Astrocyte (in vitro differentiated cells and primary cell): ENCODE measurements around the gene CD200R1L. TPM values are rescaled to one million over a fixed set of nuclear protein-coding genes. Genes with fewer than 3 reads are reported as not detected.

Experiments
- DNase-seq: peaks from one replicate; pipeline ENCODE4 v3.0.0-alpha.2; 2010; ENCODE audit warnings: low read depth
- FAIRE-seq: peaks from 2 replicates; lab custom pipeline; 2011; peaks lifted over from hg19 to GRCh38; lab: Jason Lieb, UNC
- H2AFZ ChIP-seq: 2 replicates; pipeline ENCODE4 v1.6.0; 2012; ENCODE audit warnings: low read depth, low read length, inconsistent platforms
- H3K27ac ChIP-seq: 2 replicates; pipeline ENCODE4 v1.5.1; 2011; ENCODE audit warnings: low read depth, low read length, inconsistent platforms
- H3K27me3 ChIP-seq: 2 replicates; pipeline ENCODE4 v1.6.0; 2011; ENCODE audit warnings: low read length, inconsistent platforms; ENCODE audit not compliant: insufficient read depth
- H3K36me3 ChIP-seq: 2 replicates; pipeline ENCODE4 v1.5.1; 2011; ENCODE audit warnings: low read length, inconsistent platforms; ENCODE audit not compliant: insufficient read depth
- H3K4me1 ChIP-seq: 2 replicates; pipeline ENCODE4 v1.5.1; 2011; ENCODE audit warnings: low read length, inconsistent platforms; ENCODE audit not compliant: insufficient read depth
- H3K4me2 ChIP-seq: 2 replicates; pipeline ENCODE4 v1.6.0; 2012; ENCODE audit warnings: low read length, inconsistent platforms
- H3K4me3 ChIP-seq: 2 replicates; pipeline ENCODE4 v1.5.1; 2011; ENCODE audit warnings: low read depth, mild to moderate bottlenecking, low read length, inconsistent platforms; ENCODE audit not compliant: insufficient read depth
- H3K79me2 ChIP-seq: 2 replicates; pipeline ENCODE4 v1.6.0; 2012; ENCODE audit warnings: mild to moderate bottlenecking, low read length, inconsistent platforms; ENCODE audit not compliant: insufficient read depth
- H3K9ac ChIP-seq: 2 replicates; pipeline ENCODE4 v1.6.0; 2012; ENCODE audit warnings: mild to moderate bottlenecking, low read length, inconsistent platforms
- H3K9me3 ChIP-seq: 2 replicates; pipeline ENCODE4 v1.5.1; 2012; ENCODE audit warnings: low read depth, mild to moderate bottlenecking, low read length, inconsistent platforms; ENCODE audit not compliant: insufficient read depth
- H4K20me1 ChIP-seq: 2 replicates; pipeline ENCODE4 v1.6.0; 2012; ENCODE audit warnings: low read length, inconsistent platforms; ENCODE audit not compliant: insufficient read depth
- H3K27ac Mint-ChIP-seq: one replicate; pipeline ENCODE4 v1.8.0; 2021; ENCODE audit warnings: mild to moderate bottlenecking, mixed read lengths; ENCODE audit not compliant: unreplicated experiment
- H3K27me3 Mint-ChIP-seq: one replicate; pipeline ENCODE4 v1.8.0; 2021; ENCODE audit warnings: low read depth, mixed read lengths; ENCODE audit not compliant: unreplicated experiment
- H3K36me3 Mint-ChIP-seq: one replicate; pipeline ENCODE4 v1.8.0; 2021; ENCODE audit warnings: low read depth, mixed read lengths; ENCODE audit not compliant: unreplicated experiment
- H3K4me1 Mint-ChIP-seq: one replicate; pipeline ENCODE4 v1.8.0; 2021; ENCODE audit warnings: low read depth, mixed read lengths; ENCODE audit not compliant: unreplicated experiment
- H3K4me3 Mint-ChIP-seq: one replicate; pipeline ENCODE4 v1.8.0; 2021; ENCODE audit warnings: mild to moderate bottlenecking, moderate library complexity, mixed read lengths; ENCODE audit not compliant: unreplicated experiment
- H3K9me3 Mint-ChIP-seq: one replicate; pipeline ENCODE4 v1.8.0; 2021; ENCODE audit warnings: mild to moderate bottlenecking, mixed read lengths; ENCODE audit not compliant: unreplicated experiment
- CTCF ChIP-seq: IDR thresholded peaks from 2 replicates; pipeline ENCODE4 v1.5.1; 2011; ENCODE audit warnings: low read depth, mild to moderate bottlenecking, inconsistent platforms, low read length, moderate library complexity; ENCODE audit not compliant: insufficient read depth
- EZH2 ChIP-seq: IDR thresholded peaks from 2 replicates; pipeline ENCODE4 v1.6.1; 2012; ENCODE audit warnings: mild to moderate bottlenecking, low read length, inconsistent platforms; ENCODE audit not compliant: insufficient read depth
- total RNA-seq: library from RNA; stranded (reverse); gene quantifications from 2 replicates; pipeline ENCODE4 v1.2.1, GENCODE V29; 2021

The CD200R1L gene
- total RNA-seq, 1 donor from 2014 or later: not detected

- H3K27ac ChIP-seq: no peak overlapping the region
- peaks cover 3% of the 10 kb centered on the region for H3K4me1 ChIP-seq
- Mint-ChIP-seq H3K27ac (no peak overlapping the region), H3K36me3 (no peaks in the 10 kb centered on the region), H3K27me3 (no peaks in the 10 kb centered on the region), H3K9me3 (no peaks in the 10 kb centered on the region), H3K4me1 (peaks cover 10% of the 10 kb centered on the region), H3K4me3 (no peak overlapping the region)
- no peak overlapping the region for H3K9ac ChIP-seq
- DNase-seq (peak; percentile 90), FAIRE-seq (peak; percentile 37)
- no peaks in the 10 kb centered on the region for H3K27me3 ChIP-seq
- no peaks in the 10 kb centered on the region for H3K36me3 ChIP-seq
- peak overlapping the region; percentile 3 for H3K4me2 ChIP-seq
- TF ChIP-seq EZH2: no peak
- no peak for TF ChIP-seq CTCF
- H3K79me2 ChIP-seq: no peaks in the 10 kb centered on the region
- no peaks in the 10 kb centered on the region for H4K20me1 ChIP-seq
- H3K9me3 ChIP-seq: no peaks in the 10 kb centered on the region
- no peak overlapping the region for H3K4me3 ChIP-seq
- H2AFZ ChIP-seq: no peak overlapping the region
Measured at GRCh38 chr3:112786002-112786590, 60.6 kb downstream of the CD200R1L start.

GRCh38 chr3:112785321-112786001, 61.2 kb downstream of the CD200R1L start:
- TF ChIP-seq EZH2: no peak
- TF ChIP-seq CTCF: no peak
- Histone ChIP-seq H3K36me3 (no peaks in the 10 kb centered on the region), H3K79me2 (no peaks in the 10 kb centered on the region), H4K20me1 (no peaks in the 10 kb centered on the region), H2AFZ (no peak overlapping the region), H3K9me3 (no peaks in the 10 kb centered on the region), H3K4me1 (peaks cover 3% of the 10 kb centered on the region), H3K4me3 (no peak overlapping the region), H3K27ac (no peak overlapping the region), H3K4me2 (no peak overlapping the region), H3K9ac (no peak overlapping the region), H3K27me3 (no peaks in the 10 kb centered on the region)
- Mint-ChIP-seq H3K4me3 (no peak overlapping the region), H3K4me1 (peaks cover 12% of the 10 kb centered on the region), H3K27ac (no peak overlapping the region), H3K9me3 (no peaks in the 10 kb centered on the region), H3K36me3 (no peaks in the 10 kb centered on the region), H3K27me3 (no peaks in the 10 kb centered on the region)
- FAIRE-seq (no peak), DNase-seq (no peak)

- no peaks in the 10 kb centered on the region for H3K79me2 ChIP-seq
- H3K4me2 ChIP-seq: no peak overlapping the region
- FAIRE-seq: no peak
- H3K27ac ChIP-seq: no peak overlapping the region
- Mint-ChIP-seq H3K9me3 (no peaks in the 10 kb centered on the region), H3K27ac (no peak overlapping the region), H3K4me3 (no peak overlapping the region), H3K4me1 (peaks cover 16% of the 10 kb centered on the region), H3K36me3 (no peaks in the 10 kb centered on the region), H3K27me3 (no peaks in the 10 kb centered on the region)
- no peaks in the 10 kb centered on the region for H3K27me3 ChIP-seq
- no peaks in the 10 kb centered on the region for H3K9me3 ChIP-seq
- H4K20me1 ChIP-seq: no peaks in the 10 kb centered on the region
- peaks cover 18% of the 10 kb centered on the region for H3K4me1 ChIP-seq
- H3K4me3 ChIP-seq: no peak overlapping the region
- H3K36me3 ChIP-seq: no peaks in the 10 kb centered on the region
- no peak for DNase-seq
- no peak overlapping the region for H2AFZ ChIP-seq
- TF ChIP-seq EZH2: no peak
- TF ChIP-seq CTCF: no peak
- no peak overlapping the region for H3K9ac ChIP-seq
Measured at GRCh38 chr3:112782491-112782890, 64.2 kb downstream of the CD200R1L start.
